HCT116 (cell line): Measurements from ENCODE around the gene ERLEC1. TPM values are rescaled to one million over a fixed set of nuclear protein-coding genes. Genes with fewer than 3 reads are reported as not detected.

Source experiments
- ATAC-seq: fragments of 200-7000 bp; cut with Tn5 transposase; 2 replicates; pipeline ENCODE4 v1.9.1; 2020; ENCODE audit warnings: mild to moderate bottlenecking, moderate library complexity
- BruUV-seq: library from RNA; stranded (reverse); fragments of 400-500 nt; replicated peaks from 2 replicates; lab custom pipeline; 2021; lab: Mats Ljungman, UMichigan
- CTCF ChIA-PET: fragments of 300-600 bp; sonication (Branson Sonifier 250); formaldehyde crosslinking; loops from one replicate; lab custom pipeline; 2021; ENCODE audit warnings: antibody characterized with exemption; lab: Charles Lee
- POLR2A ChIA-PET: fragments of 300-600, 350-600 bp; sonication (Branson Sonifier 250); formaldehyde crosslinking; loops from one replicate; lab custom pipeline; 2021; ENCODE audit warnings: antibody characterized with exemption; lab: Charles Lee
- RAD21 ChIA-PET, 2 experiments: fragments of 300-600 bp; sonication (Branson Sonifier 250); formaldehyde crosslinking; loops; one replicate each; lab custom pipeline; 2023; ENCODE audit warnings: low total read pairs in 2 of 2; ENCODE audit not compliant: uncharacterized antibody in 2 of 2, unreplicated experiment in 2 of 2, low non-redundant PET in 1 of 2; lab: Charles Lee
- DNase-seq: peaks from one replicate; pipeline ENCODE4 v3.0.0-alpha.2; 2010; ENCODE audit warnings: low read depth, low spot score
- H2AFZ ChIP-seq: fragments of 200-600 bp; shearing (Covaris generic), sonication (generic); 2 replicates; pipeline ENCODE4 v1.6.1; 2017; ENCODE audit warnings: low read depth, mixed run types, mixed read lengths, antibody characterized with exemption, low read length; ENCODE audit not compliant: poor library complexity, severe bottlenecking
- H3K27ac ChIP-seq: 2 replicates; pipeline ENCODE4 v1.5.1; 2012; ENCODE audit warnings: low read depth, low read length
- H3K27me3 ChIP-seq: fragments of 200-600 bp; sonication (generic); 2 replicates; pipeline ENCODE4 v1.6.1; 2016; ENCODE audit warnings: mixed run types, low read length, mixed read lengths; ENCODE audit not compliant: insufficient read depth
- H3K36me3 ChIP-seq, 2 experiments: fragments of 200-500 bp in 1 of 2; fragments of 200-600 bp in 1 of 2; sonication (Bioruptor generic) in 1 of 2; sonication (generic) in 1 of 2; 2 replicates each; pipeline versions ENCODE4 v1.5.1 to v1.6.1; 2014 to 2016; ENCODE audit warnings: low read length in 2 of 2, inconsistent platforms in 1 of 2, mixed read lengths in 1 of 2, mixed run types in 1 of 2; ENCODE audit not compliant: insufficient read depth in 2 of 2, control insufficient read depth in 1 of 2
- H3K4me1 ChIP-seq, 2 experiments: fragments of 200-600 bp in 1 of 2; sonication (generic) in 1 of 2; 2 replicates each; pipeline versions ENCODE4 v1.5.1 to v1.6.1; 2012 to 2017; ENCODE audit warnings: low read length in 2 of 2, inconsistent platforms in 1 of 2, mild to moderate bottlenecking in 1 of 2, mixed read lengths in 1 of 2, mixed run types in 1 of 2, moderate library complexity in 1 of 2; ENCODE audit not compliant: insufficient read depth in 2 of 2, control insufficient read depth in 1 of 2
- H3K4me2 ChIP-seq: fragments of 200-600 bp; sonication (generic); 2 replicates; pipeline ENCODE4 v1.6.1; 2017; ENCODE audit warnings: mixed run types, low read length, mixed read lengths
- H3K4me3 ChIP-seq, 2 experiments: fragments of 200-600 bp in 1 of 2; sonication (generic) in 1 of 2; replicated peaks in 1 of 2; 2 replicates each; pipeline ENCODE4 v1.5.1; 2011 to 2016; ENCODE audit warnings: low read length in 2 of 2, control low read depth in 1 of 2, low read depth in 1 of 2, mild to moderate bottlenecking in 1 of 2, mixed read lengths in 1 of 2, mixed run types in 1 of 2
- H3K79me2 ChIP-seq: fragments of 200-600 bp; sonication (generic); 2 replicates; pipeline ENCODE4 v1.6.1; 2017; ENCODE audit warnings: mild to moderate bottlenecking, mixed run types, low read length, moderate library complexity, mixed read lengths; ENCODE audit not compliant: insufficient read depth
- H3K9ac ChIP-seq: fragments of 200-600 bp; sonication (generic); 2 replicates; pipeline ENCODE4 v1.6.1; 2016; ENCODE audit warnings: low read length, mixed read lengths
- H3K9me2 ChIP-seq: fragments of 200-600 bp; sonication (generic), shearing (Covaris generic); 2 replicates; pipeline ENCODE4 v1.6.1; 2017; ENCODE audit warnings: mixed run types, mild to moderate bottlenecking, moderate library complexity; ENCODE audit not compliant: insufficient read depth
- H3K9me3 ChIP-seq, 2 experiments: fragments of 200-500 bp in 1 of 2; fragments of 200-600 bp in 1 of 2; sonication (Bioruptor generic) in 1 of 2; sonication (generic) in 1 of 2; 2 replicates each; pipeline ENCODE4 v1.6.1; 2014 to 2017; ENCODE audit warnings: low read length in 2 of 2, mixed read lengths in 2 of 2, inconsistent platforms in 1 of 2, low read depth in 1 of 2, mild to moderate bottlenecking in 1 of 2, mixed run types in 1 of 2, moderate library complexity in 1 of 2; ENCODE audit not compliant: control insufficient read depth in 1 of 2, insufficient read depth in 1 of 2
- H4K20me1 ChIP-seq: fragments of 200-600 bp; sonication (generic), shearing (Covaris generic); 2 replicates; pipeline ENCODE4 v1.6.1; 2017; ENCODE audit warnings: mixed run types, mild to moderate bottlenecking, moderate library complexity; ENCODE audit not compliant: insufficient read depth
- CEBPB ChIP-seq: IDR thresholded peaks from 2 replicates; pipeline ENCODE4 v1.6.1; 2012; ENCODE audit warnings: low read depth
- EZH2phosphoT487 ChIP-seq: fragments of 200-600 bp; IDR thresholded peaks from 2 replicates; pipeline ENCODE4 v1.6.1; 2018; ENCODE audit warnings: antibody characterized with exemption, borderline replicate concordance
- POLR2A ChIP-seq: IDR thresholded peaks from 2 replicates; pipeline ENCODE4 v1.7.0; 2011; ENCODE audit warnings: borderline replicate concordance; ENCODE audit not compliant: insufficient read depth, insufficient read length; ENCODE audit errors: extremely low read depth
- RAD21 ChIP-seq: IDR thresholded peaks from 2 replicates; pipeline ENCODE4 v1.6.1; 2012; ENCODE audit warnings: low read depth, mild to moderate bottlenecking
- SIN3A ChIP-seq: IDR thresholded peaks from 2 replicates; pipeline ENCODE4 v1.6.1; 2012; ENCODE audit warnings: low read depth
- TCF7L2 ChIP-seq: IDR thresholded peaks from 2 replicates; pipeline ENCODE4 v1.7.0; 2011; ENCODE audit warnings: borderline replicate concordance, inconsistent platforms; ENCODE audit not compliant: insufficient read depth, insufficient read length; ENCODE audit errors: extremely low read depth
- YY1 ChIP-seq: IDR thresholded peaks from 2 replicates; pipeline ENCODE4 v1.6.1; 2011; ENCODE audit warnings: low read length, low read depth, moderate library complexity, mild to moderate bottlenecking; ENCODE audit not compliant: insufficient replicate concordance; ENCODE audit errors: extremely low read depth
- ZBTB33 ChIP-seq: IDR thresholded peaks from 2 replicates; pipeline ENCODE4 v1.6.1; 2011; ENCODE audit warnings: mild to moderate bottlenecking, low read length, moderate library complexity; ENCODE audit not compliant: insufficient replicate concordance; ENCODE audit errors: extremely low read depth
- intact Hi-C: fragments of 100-400 bp; cut with micrococcal nuclease; formaldehyde crosslinking; loops from 2 replicates; pipeline ENCODE4 v1.10.0; 2022
- total RNA-seq: library from RNA; stranded (reverse); gene quantifications from one replicate; pipeline ENCODE4 v1.2.1, GENCODE V29; 2021; ENCODE audit not compliant: unreplicated experiment
- TF ChIP-seq, protein P1 (sequence below): IDR thresholded peaks from 2 replicates; pipeline ENCODE4 v1.6.1; 2012
- TF ChIP-seq, protein P2 (sequence below), 3 experiments: fragments of 200-600 bp in 1 of 3; sonication (generic) in 1 of 3; IDR thresholded peaks in 2 of 3; conservative IDR thresholded peaks in 1 of 3; 2 replicates each; pipeline ENCODE4 v1.5.1; 2012 to 2017; ENCODE audit warnings: low read depth in 2 of 3, low read length in 2 of 3, antibody characterized with exemption in 1 of 3, borderline replicate concordance in 1 of 3, control low read depth in 1 of 3, mild to moderate bottlenecking in 1 of 3, mixed read lengths in 1 of 3, mixed run types in 1 of 3, moderate library complexity in 1 of 3; ENCODE audit not compliant: insufficient read depth in 1 of 3

Gene ERLEC1
- total RNA-seq, 1 experiment from 2014 or later: 26.9 TPM

DNA sequence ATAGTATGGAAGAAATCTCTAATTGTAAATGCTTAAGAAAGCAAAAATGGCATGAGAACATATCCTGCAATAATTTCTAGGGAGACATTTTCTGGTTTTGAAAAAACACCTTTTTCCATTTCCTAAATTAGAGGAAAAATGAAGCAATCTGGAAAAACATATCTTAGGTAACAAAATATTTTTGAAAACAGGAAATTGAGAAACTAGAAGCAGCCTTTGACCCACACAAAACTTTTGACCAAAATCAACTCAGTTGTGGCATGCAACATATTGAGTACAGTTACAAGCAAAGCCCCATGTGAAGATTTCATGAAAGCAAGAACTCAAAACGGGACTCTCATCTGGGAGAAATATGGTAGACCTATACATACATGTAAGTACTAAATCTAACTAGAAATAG lies 47.8 kb upstream of the ERLEC1 start:
- no TSS peak for BruUV-seq
- ChIA-PET POLR2A (no interaction called here), RAD21 (no interaction called here), CTCF (interaction anchor here (1.1 kb wide), 1 partner anchor 316 kb away, joined by 7 read pairs; no protein-coding TSS in a partner anchor)
- DNase-seq (no peak), ATAC-seq (no peak)
- no peak overlapping the region for H3K4me3 ChIP-seq
- H3K4me2 ChIP-seq: no peak overlapping the region
- H3K9me2 ChIP-seq: no peaks in the 10 kb centered on the region
- H3K9me3 ChIP-seq: no peaks in the 10 kb centered on the region
- no peak overlapping the region for H2AFZ ChIP-seq
- H3K9ac ChIP-seq: no peak overlapping the region
- no peaks in the 10 kb centered on the region for H3K27me3 ChIP-seq
- TF ChIP-seq POLR2A (no peak), EZH2phosphoT487 (no peak), CEBPB (no peak), ZBTB33 (no peak), SIN3A (no peak)
- TF ChIP-seq, protein P1, sequence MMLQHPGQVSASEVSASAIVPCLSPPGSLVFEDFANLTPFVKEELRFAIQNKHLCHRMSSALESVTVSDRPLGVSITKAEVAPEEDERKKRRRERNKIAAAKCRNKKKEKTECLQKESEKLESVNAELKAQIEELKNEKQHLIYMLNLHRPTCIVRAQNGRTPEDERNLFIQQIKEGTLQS: no peak
- no peaks in the 10 kb centered on the region for H4K20me1 ChIP-seq
- no peaks in the 10 kb centered on the region for H3K36me3 ChIP-seq
- no peak overlapping the region for H3K27ac ChIP-seq
- H3K79me2 ChIP-seq: no peaks in the 10 kb centered on the region
- H3K4me1 ChIP-seq: no peaks in the 10 kb centered on the region
- intact Hi-C loops: no loop called here

GRCh38 chr2:53740170-53740569 lies 46.7 kb upstream of the ERLEC1 start:
- no peak overlapping the region for H2AFZ ChIP-seq
- ChIA-PET RAD21 (no interaction called here), CTCF (interaction anchor here (1.1 kb wide), 1 partner anchor 317 kb away, joined by 7 read pairs; no protein-coding TSS in a partner anchor), POLR2A (no interaction called here)
- H4K20me1 ChIP-seq: no peaks in the 10 kb centered on the region
- no TSS peak for BruUV-seq
- TF ChIP-seq RAD21: peak; percentile 60
- TF ChIP-seq YY1: no peak
- TF ChIP-seq TCF7L2: no peak
- TF ChIP-seq, protein P2, sequence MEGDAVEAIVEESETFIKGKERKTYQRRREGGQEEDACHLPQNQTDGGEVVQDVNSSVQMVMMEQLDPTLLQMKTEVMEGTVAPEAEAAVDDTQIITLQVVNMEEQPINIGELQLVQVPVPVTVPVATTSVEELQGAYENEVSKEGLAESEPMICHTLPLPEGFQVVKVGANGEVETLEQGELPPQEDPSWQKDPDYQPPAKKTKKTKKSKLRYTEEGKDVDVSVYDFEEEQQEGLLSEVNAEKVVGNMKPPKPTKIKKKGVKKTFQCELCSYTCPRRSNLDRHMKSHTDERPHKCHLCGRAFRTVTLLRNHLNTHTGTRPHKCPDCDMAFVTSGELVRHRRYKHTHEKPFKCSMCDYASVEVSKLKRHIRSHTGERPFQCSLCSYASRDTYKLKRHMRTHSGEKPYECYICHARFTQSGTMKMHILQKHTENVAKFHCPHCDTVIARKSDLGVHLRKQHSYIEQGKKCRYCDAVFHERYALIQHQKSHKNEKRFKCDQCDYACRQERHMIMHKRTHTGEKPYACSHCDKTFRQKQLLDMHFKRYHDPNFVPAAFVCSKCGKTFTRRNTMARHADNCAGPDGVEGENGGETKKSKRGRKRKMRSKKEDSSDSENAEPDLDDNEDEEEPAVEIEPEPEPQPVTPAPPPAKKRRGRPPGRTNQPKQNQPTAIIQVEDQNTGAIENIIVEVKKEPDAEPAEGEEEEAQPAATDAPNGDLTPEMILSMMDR (IDR thresholded peaks at IDR 0.05 in 2 of 3, conservative IDR thresholded peaks at IDR 0.05 in 1 of 3; ENCODE audit: borderline replicate concordance in 1 of 3, insufficient read depth in 1 of 3, low read depth in 2 of 3, low read length in 2 of 3): peak; percentile 28 to 53 (median 36); a peak in 4 of 6 replicates
- peak; percentile 1 for DNase-seq
- H3K4me2 ChIP-seq: no peak overlapping the region
- H3K79me2 ChIP-seq: no peaks in the 10 kb centered on the region
- no peaks in the 10 kb centered on the region for H3K9me3 ChIP-seq
- H3K27me3 ChIP-seq: no peaks in the 10 kb centered on the region
- H3K9me2 ChIP-seq: no peaks in the 10 kb centered on the region
- H3K9ac ChIP-seq: no peak overlapping the region
- H3K4me1 ChIP-seq: no peaks in the 10 kb centered on the region
- H3K36me3 ChIP-seq: no peaks in the 10 kb centered on the region
- H3K27ac ChIP-seq: no peak overlapping the region
- H3K4me3 ChIP-seq: no peak overlapping the region
- ATAC-seq: no peak
- intact Hi-C loops: no loop called here
